ENCODE results near the gene ADARB1.

ADARB1 gene

GRCh38 chr21:45093035-45093532, 18.7 kb downstream of the ADARB1 start:
- H3K36me3 ChIP-seq (ENCODE audit: insufficient read depth, insufficient read length, low read length), result peaks cover 13% of the 10 kb centered on the region
- no peak overlapping the region for H3K9ac ChIP-seq (ENCODE audit: insufficient read length, low read depth)
- peaks cover 9% of the 10 kb centered on the region for H3K4me1 ChIP-seq (ENCODE audit: insufficient read depth, insufficient read length)
- no peak for DNase-seq (ENCODE audit: low read depth, low spot score)
- TF ChIP-seq YY1 (IDR thresholded peaks at IDR 0.05; ENCODE audit: insufficient read depth, insufficient read length) (no peak), SUZ12 (IDR thresholded peaks at IDR 0.05; ENCODE audit: extremely low read depth, insufficient read depth, insufficient read length) (no peak), ZNF274 (IDR thresholded peaks at IDR 0.05; ENCODE audit: low read depth, low read length) (no peak)
- H3K4me3 ChIP-seq (ENCODE audit: insufficient read length, low read depth), result no peak overlapping the region
- H3K9me3 ChIP-seq (ENCODE audit: insufficient read depth, low read length), result no peaks in the 10 kb centered on the region
- no peaks in the 10 kb centered on the region for H3K27me3 ChIP-seq (ENCODE audit: insufficient read depth, insufficient read length)

DNA sequence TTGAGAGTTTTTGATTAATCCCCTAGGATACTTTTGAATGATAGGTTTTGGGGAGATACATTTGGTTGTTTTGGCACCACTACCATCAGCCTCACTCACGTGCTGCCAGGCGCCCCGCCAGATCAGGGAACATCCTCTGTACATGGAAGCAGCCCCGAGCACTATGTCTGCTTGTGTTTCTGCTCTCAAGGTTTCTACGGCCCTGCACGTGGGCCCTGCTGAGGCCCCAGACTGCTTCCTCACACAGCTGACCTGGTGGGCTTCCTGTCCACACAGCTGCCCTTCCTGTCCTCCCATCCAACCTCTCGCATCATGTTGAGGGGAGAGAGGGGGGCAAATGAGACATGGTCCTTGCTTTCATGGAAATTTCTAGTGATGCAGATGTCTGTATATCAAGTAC, 20.0 kb downstream of the ADARB1 start:
- Histone ChIP-seq H3K9me3 (ENCODE audit: insufficient read depth, low read length) (no peaks in the 10 kb centered on the region), H3K4me3 (ENCODE audit: insufficient read length, low read depth) (no peak overlapping the region), H3K4me1 (ENCODE audit: insufficient read depth, insufficient read length) (peaks cover 9% of the 10 kb centered on the region), H3K27me3 (ENCODE audit: insufficient read depth, insufficient read length) (no peaks in the 10 kb centered on the region), H3K36me3 (ENCODE audit: insufficient read depth, insufficient read length, low read length) (peaks cover 15% of the 10 kb centered on the region), H3K9ac (ENCODE audit: insufficient read length, low read depth) (no peak overlapping the region)
- TF ChIP-seq SUZ12 (IDR thresholded peaks at IDR 0.05; ENCODE audit: extremely low read depth, insufficient read depth, insufficient read length), result no peak
- no peak for TF ChIP-seq ZNF274 (IDR thresholded peaks at IDR 0.05; ENCODE audit: low read depth, low read length)
- TF ChIP-seq YY1 (IDR thresholded peaks at IDR 0.05; ENCODE audit: insufficient read depth, insufficient read length), result no peak
- no peak for DNase-seq (ENCODE audit: low read depth, low spot score)

DNA sequence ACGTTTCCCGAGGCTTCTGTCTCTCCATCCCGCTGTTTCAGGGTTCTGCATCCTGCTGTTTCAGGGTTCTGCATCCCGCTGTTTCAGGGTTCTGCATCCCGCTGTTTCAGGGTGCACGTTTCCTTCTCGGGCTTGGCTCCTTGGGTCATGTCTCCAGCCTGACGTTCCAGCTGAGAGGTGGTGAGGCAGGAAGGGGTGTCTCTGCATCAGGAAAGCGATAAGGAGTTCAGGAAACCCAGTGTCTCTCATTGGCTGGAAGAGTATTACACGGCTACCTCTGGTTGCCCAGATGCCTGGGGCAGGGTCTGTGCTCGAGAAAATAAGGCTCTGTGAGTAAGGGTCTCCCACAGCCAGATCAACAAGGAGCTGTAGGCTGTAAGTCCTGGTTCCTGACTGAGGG, 21.1 kb downstream of the ADARB1 start:
- no peak for DNase-seq (ENCODE audit: low read depth, low spot score)
- Histone ChIP-seq H3K9me3 (ENCODE audit: insufficient read depth, low read length) (no peaks in the 10 kb centered on the region), H3K27me3 (ENCODE audit: insufficient read depth, insufficient read length) (no peaks in the 10 kb centered on the region), H3K36me3 (ENCODE audit: insufficient read depth, insufficient read length, low read length) (peaks cover 18% of the 10 kb centered on the region), H3K9ac (ENCODE audit: insufficient read length, low read depth) (no peak overlapping the region), H3K4me1 (ENCODE audit: insufficient read depth, insufficient read length) (peaks cover 9% of the 10 kb centered on the region), H3K4me3 (ENCODE audit: insufficient read length, low read depth) (no peak overlapping the region)
- TF ChIP-seq ZNF274 (IDR thresholded peaks at IDR 0.05; ENCODE audit: low read depth, low read length) (no peak), YY1 (IDR thresholded peaks at IDR 0.05; ENCODE audit: insufficient read depth, insufficient read length) (no peak), SUZ12 (IDR thresholded peaks at IDR 0.05; ENCODE audit: extremely low read depth, insufficient read depth, insufficient read length) (no peak)

- H3K27me3 ChIP-seq (ENCODE audit: insufficient read depth, insufficient read length), result no peaks in the 10 kb centered on the region
- TF ChIP-seq YY1 (IDR thresholded peaks at IDR 0.05; ENCODE audit: insufficient read depth, insufficient read length) (no peak), SUZ12 (IDR thresholded peaks at IDR 0.05; ENCODE audit: extremely low read depth, insufficient read depth, insufficient read length) (no peak), ZNF274 (IDR thresholded peaks at IDR 0.05; ENCODE audit: low read depth, low read length) (no peak)
- no peaks in the 10 kb centered on the region for H3K9me3 ChIP-seq (ENCODE audit: insufficient read depth, low read length)
- no peak overlapping the region for H3K9ac ChIP-seq (ENCODE audit: insufficient read length, low read depth)
- no peak for DNase-seq (ENCODE audit: low read depth, low spot score)
- H3K4me1 ChIP-seq (ENCODE audit: insufficient read depth, insufficient read length), result peaks cover 9% of the 10 kb centered on the region
- H3K36me3 ChIP-seq (ENCODE audit: insufficient read depth, insufficient read length, low read length), result peaks cover 24% of the 10 kb centered on the region
- no peak overlapping the region for H3K4me3 ChIP-seq (ENCODE audit: insufficient read length, low read depth)
Measured at GRCh38 chr21:45096217-45096616, 21.8 kb downstream of the ADARB1 start.

DNA sequence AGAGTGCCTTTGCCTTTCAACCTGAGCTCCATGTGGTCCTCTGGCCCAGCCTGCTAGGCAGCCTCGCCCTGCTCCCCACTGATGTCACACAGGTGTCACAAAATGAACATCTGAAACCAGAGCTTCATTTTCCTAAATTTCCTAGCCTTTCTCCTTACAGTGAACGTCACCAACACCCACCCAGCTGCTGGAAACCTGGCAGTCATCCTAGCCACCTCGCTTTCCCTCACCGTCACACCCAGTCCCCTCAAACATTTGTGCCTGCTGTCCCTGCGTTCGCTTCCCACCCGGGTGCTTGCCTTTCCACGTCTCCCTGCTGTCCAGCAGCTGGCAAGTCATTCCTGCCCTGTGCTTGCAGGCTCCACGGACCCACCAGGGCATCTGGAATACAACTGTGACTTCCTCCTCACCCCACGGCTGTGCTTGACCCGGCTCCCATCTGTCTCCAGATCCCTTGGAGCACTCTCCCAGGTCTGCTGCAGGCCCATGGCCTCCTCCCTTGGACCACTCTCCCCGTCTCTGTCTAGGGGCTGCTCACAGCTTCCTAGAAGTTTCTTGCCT, 23.5 kb downstream of the ADARB1 start:
- H3K4me1 ChIP-seq (ENCODE audit: insufficient read depth, insufficient read length), result peaks cover 8% of the 10 kb centered on the region
- no peak for DNase-seq (ENCODE audit: low read depth, low spot score)
- H3K9ac ChIP-seq (ENCODE audit: insufficient read length, low read depth), result no peak overlapping the region
- TF ChIP-seq YY1 (IDR thresholded peaks at IDR 0.05; ENCODE audit: insufficient read depth, insufficient read length) (no peak), ZNF274 (IDR thresholded peaks at IDR 0.05; ENCODE audit: low read depth, low read length) (no peak), SUZ12 (IDR thresholded peaks at IDR 0.05; ENCODE audit: extremely low read depth, insufficient read depth, insufficient read length) (no peak)
- H3K27me3 ChIP-seq (ENCODE audit: insufficient read depth, insufficient read length), result no peaks in the 10 kb centered on the region
- H3K4me3 ChIP-seq (ENCODE audit: insufficient read length, low read depth), result no peak overlapping the region
- peaks cover 24% of the 10 kb centered on the region for H3K36me3 ChIP-seq (ENCODE audit: insufficient read depth, insufficient read length, low read length)
- H3K9me3 ChIP-seq (ENCODE audit: insufficient read depth, low read length), result no peaks in the 10 kb centered on the region

- Histone ChIP-seq H3K4me1 (ENCODE audit: insufficient read depth, insufficient read length) (peaks cover 5% of the 10 kb centered on the region), H3K4me3 (ENCODE audit: insufficient read length, low read depth) (no peak overlapping the region), H3K36me3 (ENCODE audit: insufficient read depth, insufficient read length, low read length) (peaks cover 24% of the 10 kb centered on the region), H3K9ac (ENCODE audit: insufficient read length, low read depth) (no peak overlapping the region), H3K9me3 (ENCODE audit: insufficient read depth, low read length) (no peaks in the 10 kb centered on the region), H3K27me3 (ENCODE audit: insufficient read depth, insufficient read length) (no peaks in the 10 kb centered on the region)
- no peak for TF ChIP-seq SUZ12 (IDR thresholded peaks at IDR 0.05; ENCODE audit: extremely low read depth, insufficient read depth, insufficient read length)
- TF ChIP-seq YY1 (IDR thresholded peaks at IDR 0.05; ENCODE audit: insufficient read depth, insufficient read length), result no peak
- no peak for TF ChIP-seq ZNF274 (IDR thresholded peaks at IDR 0.05; ENCODE audit: low read depth, low read length)
- DNase-seq (ENCODE audit: low read depth, low spot score), result no peak
Measured at GRCh38 chr21:45098867-45099266, 24.5 kb downstream of the ADARB1 start.

- Histone ChIP-seq H3K4me3 (ENCODE audit: insufficient read length, low read depth) (no peak overlapping the region), H3K9ac (ENCODE audit: insufficient read length, low read depth) (no peak overlapping the region), H3K9me3 (ENCODE audit: insufficient read depth, low read length) (no peaks in the 10 kb centered on the region), H3K27me3 (ENCODE audit: insufficient read depth, insufficient read length) (no peaks in the 10 kb centered on the region), H3K36me3 (ENCODE audit: insufficient read depth, insufficient read length, low read length) (peaks cover 24% of the 10 kb centered on the region), H3K4me1 (ENCODE audit: insufficient read depth, insufficient read length) (peaks cover 5% of the 10 kb centered on the region)
- TF ChIP-seq YY1 (IDR thresholded peaks at IDR 0.05; ENCODE audit: insufficient read depth, insufficient read length), result no peak
- no peak for TF ChIP-seq ZNF274 (IDR thresholded peaks at IDR 0.05; ENCODE audit: low read depth, low read length)
- TF ChIP-seq SUZ12 (IDR thresholded peaks at IDR 0.05; ENCODE audit: extremely low read depth, insufficient read depth, insufficient read length), result no peak
- no peak for DNase-seq (ENCODE audit: low read depth, low spot score)
Measured at GRCh38 chr21:45099571-45099970, 25.2 kb downstream of the ADARB1 start.

Data from NT2/D1 (cell line).